Femur (tissue), 1 donor: ENCODE measurements around the gene GSTA1.
"Not testable (repeated sequence)": the region's sequence is repeated elsewhere in the genome, so short reads cannot be mapped to it uniquely, and the experiment has no call there.

Experiments
- DNase-seq: peaks from one replicate; pipeline ENCODE4 v3.0.0-alpha.2; 2017

The GSTA1 gene

DNA sequence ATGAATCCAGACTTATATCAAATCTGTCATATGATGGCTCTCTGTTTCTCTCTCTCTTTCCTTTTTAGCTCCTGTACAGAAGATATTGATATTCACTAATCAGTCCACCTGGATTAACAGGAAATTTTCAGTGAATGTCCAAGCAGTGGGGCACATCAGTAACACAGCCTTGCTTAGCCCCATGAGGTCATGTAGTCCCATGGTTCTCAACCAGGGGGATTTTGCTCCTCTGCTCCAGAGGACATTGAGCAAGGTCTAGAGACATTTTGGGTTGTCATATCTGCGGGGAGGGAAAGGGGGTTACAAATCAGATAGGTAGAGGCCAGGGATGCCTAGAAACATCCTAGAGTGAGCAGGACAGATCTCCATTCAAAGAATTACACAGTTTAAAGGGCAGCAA, 810 bp downstream of the GSTA1 start:
- DNase-seq = no peak

DNA sequence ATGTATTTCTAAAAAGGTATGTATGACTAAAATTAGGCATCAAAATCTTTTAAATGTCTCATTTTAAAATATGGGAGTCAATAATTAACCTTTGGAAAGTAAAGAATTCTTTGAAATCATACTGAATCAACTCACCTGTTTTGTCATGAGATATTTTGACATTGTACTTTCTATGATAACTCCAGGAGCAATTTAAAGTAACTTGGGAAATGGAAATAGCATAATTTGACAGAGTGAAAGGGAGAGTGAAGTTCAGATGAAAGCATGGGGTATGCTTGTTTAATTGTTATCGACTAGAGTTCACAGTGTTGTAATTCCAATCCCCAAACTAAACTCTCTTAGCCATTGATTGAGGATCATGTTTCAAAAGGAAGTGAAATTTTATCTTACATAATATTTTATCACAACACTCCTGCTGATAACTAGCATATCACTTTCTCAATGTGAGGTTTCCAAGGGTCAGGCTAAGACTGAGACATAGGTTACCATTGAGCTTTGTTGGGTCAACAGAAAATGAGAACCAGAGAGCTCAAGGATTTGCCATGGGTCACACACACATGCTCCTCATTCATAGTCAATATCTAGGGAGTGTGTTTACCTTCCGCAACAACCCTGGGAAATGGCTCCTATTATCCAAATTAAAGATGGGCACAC, 2.3 kb downstream of the GSTA1 start:
- no peak for DNase-seq

DNA sequence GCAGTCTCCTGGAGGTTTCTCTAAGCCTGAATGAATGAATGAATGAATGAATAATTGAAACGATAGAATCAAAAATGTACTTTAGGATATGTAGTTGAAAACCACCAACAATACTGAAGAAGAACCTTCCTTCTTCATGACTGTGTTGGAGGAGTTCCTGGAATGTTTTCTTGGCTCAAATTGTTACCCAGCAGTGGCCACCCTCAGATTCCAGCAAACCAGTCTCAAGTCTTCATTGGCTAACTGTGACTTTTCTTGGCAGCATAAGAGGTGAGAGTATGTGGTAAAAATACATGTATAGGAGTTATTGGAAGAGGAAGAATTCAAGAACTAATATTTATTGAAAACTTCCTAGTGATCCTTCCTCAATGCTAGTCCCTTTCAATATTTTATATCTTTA, 4.3 kb downstream of the GSTA1 start:
- not testable (repeated sequence) for DNase-seq

DNA sequence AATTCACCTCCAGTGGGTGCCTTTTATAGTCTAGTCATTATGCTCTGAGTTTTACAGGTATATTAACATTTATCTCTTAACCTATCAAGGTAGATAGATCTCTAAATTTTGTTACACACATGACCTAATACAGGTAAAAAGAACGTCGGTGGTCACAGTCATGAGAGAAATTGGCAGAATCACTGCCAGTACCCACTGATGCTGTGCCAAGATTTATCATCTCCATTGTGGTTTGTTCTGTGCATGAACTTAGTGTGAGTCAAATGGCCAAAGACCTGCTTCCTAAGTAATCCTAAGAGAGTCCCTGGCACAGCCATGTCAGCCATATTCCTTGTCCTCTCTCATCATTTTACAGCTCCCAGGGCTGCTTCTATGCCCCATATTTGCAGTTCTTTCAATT, 9.2 kb downstream of the GSTA1 start:
- DNase-seq = not testable (repeated sequence)

DNA sequence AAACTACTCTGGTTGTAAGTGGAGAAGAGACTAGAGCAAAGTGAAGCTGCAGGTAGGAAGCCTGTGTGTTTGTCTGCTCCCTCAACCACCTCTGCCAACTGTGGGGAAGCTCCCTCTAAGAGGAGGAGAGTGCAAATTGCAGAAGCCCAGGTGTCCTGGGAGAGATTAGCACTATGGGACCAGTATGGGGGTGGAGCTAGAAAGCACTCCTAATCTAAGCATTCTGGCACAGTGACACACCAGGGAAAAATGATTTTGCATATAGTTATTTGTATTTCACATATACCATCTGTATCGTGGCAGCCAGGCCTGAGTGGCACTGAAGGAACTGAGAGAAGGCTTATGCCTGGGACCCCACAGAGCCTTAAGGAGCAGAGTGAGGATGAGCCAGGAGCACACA, 12.8 kb downstream of the GSTA1 start:
- no peak for DNase-seq

DNA sequence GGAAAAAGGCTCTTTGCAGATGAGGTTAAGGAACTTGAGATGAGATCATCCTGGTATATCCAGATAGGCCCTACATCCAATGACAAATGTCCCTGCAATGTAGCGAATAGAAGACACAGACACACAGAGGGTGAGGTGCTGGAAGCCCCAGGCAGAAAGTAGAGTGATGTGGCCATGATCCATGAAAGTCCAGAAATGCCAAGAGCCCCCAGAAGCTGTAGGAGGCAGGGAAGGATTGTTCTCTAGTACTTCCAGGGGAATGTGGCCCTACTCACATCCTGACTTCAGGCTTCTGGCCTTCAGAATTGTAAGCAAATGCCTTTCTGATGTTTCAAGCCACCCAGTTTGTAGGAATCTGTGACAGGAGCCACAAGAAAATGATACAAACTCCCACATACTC, 14.0 kb downstream of the GSTA1 start:
- DNase-seq = not testable (repeated sequence)

DNA sequence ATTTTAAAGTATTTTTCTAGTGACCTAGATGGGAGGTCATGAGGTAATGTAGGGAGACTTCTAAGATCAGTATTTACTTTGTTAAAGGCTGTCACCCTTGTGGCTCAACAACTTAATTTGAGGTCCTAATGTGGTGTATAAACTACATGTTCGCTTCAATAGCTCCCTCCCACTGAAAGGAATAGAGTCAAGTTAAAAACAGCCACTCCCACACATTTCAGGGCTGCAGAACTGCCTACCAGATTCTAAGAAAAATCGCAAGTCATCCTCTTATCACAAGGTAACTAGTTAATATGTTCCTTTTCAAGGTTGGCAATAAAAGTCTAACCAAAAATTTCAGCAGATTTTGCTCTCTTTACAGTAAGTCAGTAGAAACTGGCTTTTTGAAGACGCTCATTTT, 15.1 kb downstream of the GSTA1 start:
- DNase-seq = no peak

DNA sequence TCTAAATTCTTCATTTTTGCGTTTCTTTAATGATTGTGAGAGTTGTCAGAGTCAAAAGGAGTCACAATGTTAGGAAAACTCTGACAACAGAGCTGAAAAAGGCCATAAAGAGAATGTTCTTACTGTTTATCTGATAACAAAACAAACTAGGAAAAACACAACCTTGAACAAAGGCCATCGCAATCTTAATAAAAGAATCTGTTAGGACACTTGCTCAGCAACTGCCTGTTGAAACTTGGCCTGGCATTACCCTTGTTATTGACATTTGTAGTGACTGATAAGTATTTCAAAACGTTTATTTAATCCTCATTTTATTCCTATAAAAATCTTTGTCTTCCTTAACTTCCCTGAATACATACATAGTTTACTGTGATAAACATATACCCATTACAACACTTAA, 15.7 kb downstream of the GSTA1 start:
- DNase-seq = no peak

DNA sequence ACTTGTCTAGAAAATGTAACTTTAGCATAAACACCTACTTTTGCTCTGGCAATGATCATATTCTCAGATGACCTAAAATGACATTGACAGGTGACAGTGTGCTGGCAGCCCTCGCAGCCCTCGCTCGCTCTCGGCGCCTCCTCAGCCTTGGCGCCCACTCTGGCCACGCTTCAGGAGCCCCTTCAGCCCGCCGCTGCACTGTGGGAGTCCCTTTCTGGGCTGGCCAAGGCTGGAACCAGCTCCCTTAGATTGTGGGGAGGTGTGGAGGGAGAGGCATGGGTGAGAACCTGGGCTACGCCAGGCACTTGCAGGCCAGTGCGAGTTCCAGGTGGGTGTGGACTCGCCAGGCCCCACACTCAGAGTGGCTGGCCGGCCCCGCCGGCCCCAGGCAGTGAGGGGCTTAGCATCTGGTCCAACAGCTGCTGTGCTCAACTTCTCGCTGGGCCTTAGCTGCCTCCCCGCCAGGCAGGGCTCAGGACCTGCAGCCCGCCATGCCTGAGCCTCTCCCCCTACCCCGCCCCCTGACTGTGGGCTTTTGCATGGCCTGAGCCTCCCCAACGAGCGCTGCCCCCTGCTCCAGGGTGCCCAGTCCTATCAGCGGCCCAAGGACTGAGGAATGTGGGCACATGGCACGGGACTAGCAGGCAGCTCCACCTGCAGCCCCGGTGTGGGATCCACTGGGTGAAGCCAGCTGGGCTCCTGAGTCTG, 17.2 kb downstream of the GSTA1 start:
- no peak for DNase-seq

DNA sequence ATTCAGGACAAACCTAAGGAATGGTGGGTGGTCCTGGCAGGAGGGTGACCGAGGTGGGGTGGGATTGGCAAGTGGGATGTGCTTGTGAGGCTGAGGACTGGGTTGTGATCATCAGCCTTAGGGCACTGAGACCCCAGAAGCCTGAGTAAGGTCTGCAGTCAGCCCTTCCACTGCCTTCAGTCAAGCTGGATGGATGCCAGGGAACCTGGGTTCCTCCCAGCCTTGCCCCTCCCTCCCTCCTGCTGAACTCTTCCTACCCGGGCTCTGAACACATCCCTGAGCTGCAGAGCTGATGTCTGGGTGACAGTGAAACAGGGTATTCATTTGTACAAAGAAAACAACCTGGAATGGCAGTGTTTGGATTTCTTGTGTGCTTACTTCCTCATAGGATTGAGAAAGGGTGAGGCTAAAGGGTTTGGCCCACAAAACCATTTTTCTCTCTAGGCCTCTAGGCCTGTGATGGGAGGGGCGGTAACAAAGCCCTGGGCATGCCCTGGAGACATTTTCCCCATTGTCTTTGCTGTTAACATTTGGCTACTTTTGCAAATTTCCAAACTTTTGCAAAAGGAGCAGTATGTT, 20.8 kb downstream of the GSTA1 start:
- not testable (repeated sequence) for DNase-seq

DNA sequence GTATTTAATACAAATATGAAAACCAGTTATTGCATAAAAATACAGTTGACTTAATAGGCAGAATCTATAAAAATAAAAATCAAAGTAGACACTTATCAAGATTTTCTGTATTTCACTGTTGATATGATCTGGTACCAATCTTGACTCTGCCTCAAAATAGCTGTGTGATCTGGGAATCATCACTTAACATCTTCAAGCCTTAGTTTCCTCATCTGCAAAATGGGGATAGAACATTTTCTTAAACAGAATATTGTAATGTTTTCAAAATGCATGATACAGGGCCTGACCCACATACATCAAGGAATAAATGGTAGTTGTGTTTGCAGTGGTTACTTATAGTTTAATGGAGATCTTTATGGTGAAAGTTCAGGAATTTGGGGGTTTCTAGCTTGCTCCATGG, 21.4 kb downstream of the GSTA1 start:
- DNase-seq = not testable (repeated sequence)

DNA sequence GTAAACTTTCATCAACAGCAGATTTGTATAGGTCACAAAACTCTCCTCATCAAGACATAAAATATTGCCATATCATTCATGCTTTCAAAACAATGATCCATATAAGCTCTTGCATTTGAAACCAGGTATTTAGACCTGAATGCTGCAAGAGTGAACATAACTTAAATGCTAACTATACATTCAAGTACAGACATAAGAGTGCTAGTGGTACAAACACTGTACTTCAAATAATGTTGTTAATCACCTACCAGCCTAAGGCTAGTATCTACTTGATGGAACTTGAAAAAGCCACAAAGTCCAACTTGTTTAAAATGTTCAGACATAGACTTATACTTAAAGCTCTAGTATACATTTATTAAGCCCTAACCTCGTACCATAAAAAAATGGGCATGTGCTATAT, 24.4 kb downstream of the GSTA1 start:
- no peak for DNase-seq

DNA sequence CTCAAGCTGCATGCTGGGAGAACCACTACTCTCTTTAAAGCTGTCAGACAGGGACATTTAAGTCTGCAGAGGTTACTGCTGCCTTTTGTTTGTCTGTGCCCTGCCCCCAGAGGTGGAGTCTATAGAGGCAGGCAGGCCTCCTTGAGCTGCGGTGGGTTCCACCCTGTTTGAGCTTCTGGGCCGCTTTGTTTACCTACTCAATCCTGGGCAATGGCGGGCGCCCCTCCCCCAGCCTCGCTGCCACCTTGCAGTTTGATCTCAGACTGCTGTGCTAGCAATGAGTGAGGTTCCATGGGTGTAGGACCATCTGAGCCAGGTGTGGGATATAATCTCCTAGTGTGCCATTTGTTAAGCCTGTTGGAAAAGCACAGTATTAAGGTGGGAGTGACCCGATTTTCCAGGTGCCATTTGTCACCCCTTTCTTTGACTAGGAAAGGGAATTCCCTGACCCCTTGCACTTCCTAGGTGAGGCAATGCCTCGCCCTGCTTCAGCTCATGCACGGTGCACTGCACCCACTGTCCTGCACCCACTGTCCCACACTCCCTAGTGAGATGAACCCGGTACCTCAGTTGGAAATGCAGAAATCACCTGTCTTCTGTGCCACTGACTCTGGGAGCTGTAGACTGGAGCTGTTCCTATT, 26.8 kb downstream of the GSTA1 start:
- DNase-seq = not testable (repeated sequence)

DNA sequence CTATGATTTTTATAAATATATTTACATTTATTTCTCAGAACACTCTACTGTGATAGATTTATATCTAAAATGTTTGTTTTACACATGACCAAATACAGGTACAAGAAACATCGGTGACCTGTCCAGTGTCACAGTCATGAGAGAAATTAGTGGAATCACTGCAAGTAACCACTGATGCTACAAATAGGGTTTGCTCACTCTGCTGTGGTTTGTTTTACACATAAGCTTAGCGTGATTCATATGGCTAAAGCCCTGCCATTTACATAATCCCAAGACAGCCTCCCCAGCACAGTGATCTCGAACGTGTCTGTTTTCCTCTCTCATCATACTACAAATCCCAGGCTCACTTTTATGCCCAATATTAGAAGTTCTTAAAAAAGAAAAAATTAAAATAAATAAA, 34.2 kb downstream of the GSTA1 start:
- not testable (repeated sequence) for DNase-seq

DNA sequence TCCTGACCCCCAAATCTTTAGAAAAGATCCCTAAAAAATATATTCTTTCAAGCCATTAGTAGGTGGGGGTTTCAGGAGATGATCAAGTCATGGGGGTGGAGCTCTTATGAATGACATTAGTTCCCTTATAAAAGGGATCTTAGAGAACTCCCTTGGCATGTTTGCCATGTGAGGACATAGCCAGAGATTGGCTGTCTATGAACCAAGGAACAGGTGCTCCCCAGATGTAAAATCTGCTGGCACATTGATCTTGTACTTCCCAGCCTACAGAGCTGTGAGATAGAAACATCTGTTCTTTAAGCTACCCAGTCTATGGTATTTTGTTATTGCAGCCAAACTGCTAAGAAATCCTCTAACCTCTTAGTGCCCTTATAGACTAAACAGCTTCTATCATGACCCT, 36.0 kb downstream of the GSTA1 start:
- not testable (repeated sequence) for DNase-seq

DNA sequence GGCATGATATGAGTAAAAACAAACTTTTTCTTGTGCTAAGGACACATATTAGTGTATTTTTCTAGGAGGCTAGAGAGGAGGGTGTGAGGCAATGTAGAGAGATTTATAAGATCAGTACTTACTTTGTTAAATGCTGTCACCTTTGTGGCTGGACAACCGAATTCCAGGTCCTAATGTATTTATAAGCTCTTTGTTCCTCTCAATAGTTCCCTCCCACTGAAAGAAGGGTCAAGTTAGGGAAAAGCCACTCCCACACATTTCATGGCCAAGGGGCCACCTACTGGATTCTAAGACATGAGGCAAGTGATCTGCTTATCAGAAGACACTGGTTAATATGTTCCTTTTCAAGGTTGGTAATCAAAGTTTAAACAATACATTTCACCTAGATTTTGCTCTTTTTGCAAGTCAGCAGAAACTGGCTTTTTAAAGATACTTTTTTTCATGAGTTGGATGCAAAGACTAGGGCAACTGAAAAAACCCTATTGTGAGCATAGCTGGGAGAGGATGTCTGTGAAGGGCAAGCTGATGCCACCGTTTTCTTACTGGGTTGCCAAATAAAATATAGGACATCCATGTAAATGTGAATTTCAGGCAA, 40.2 kb downstream of the GSTA1 start, which contains the start of gene GSTA2:
Gene GSTA2 (minus strand): TSS at position 154 of the 595 bp plus-strand sequence. CDS start 5,528 bp downstream, outside the sequence.
- not testable (repeated sequence) for DNase-seq

DNA sequence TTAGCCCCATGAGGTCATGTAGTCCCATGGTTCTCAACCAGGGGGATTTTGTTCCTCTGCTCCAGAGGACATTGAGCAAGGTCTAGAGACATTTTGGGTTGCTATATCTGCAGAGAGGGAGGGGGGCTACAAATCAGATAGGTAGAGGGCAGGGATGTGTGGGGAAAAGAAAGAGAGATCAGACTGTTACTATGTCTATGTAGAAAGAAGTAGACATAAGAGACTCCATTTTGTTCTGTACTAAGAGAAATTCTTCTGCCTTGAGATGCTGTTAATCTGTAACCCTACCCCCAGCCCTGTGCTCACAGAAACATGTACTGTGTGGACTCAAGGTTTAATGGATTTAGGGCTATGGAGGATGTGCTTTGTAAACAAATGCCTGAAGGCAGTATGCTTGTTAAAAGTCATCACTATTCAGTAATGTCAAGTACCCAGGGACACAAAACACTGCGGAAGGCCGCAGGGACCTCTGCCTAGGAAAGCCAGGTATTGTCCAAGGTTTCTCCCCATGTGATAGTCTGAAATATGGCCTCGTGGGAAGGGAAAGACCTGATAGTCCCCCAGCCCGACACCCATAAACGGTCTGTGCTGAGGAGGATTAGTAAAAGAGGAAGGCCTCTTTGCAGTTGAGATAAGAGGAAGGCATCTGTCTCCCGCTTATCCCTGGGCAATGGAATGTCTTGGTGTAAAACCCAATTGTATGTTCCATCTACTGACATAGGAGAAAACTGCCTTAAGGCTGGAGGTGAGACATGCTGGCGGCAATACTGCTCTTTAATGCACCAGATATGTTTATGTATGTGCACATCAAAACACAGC, 41.7 kb downstream of the GSTA1 start:
- not testable (repeated sequence) for DNase-seq

DNA sequence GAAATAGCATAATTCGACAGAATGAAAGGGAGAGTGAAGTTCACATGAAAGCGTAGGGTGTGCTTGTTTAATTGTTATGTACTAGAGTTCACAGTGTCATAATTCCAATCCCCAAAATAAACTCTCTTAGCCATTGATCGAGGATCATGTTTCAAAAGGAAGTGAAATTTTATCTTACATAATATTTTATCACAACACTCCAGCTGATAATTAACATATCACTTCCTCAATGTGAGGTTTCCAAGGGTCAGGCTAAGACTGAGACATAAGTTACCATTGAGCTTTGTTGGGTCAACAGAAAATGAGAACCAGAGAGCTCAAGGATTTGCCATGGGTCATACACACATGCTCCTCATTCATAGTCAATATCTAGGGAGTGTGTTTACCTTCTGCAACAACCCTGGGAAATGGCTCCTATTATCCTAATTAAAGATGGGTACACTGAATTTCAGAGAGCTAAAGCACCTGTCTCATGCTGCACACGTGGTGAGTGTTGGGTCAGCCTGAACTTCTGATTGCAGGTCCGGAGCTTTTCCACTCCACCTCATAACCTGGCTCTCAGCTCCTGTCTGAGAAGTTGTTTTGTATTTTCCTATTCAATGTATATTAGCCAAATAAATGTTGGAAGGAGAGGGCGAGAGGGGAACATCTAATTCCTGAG, 43.4 kb downstream of the GSTA1 start:
- no peak for DNase-seq

DNA sequence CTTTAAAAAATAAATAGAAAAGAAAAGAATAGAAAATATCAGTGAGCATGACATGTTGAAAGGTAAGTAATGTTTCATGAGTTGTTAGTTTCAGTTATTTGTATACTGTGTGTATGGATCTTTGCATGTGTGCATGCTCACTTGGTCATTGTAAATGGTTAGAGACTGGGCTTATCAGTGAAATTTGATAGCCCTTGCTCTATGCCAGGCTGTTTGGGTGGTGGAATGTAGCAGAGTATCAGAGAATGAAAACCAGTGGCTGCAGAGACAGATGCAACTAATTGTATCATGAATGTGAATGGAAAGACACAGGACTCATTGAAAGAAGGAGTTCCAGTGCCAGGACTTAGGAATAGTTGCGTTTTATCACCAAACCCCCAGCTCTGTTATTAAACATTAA, 44.5 kb downstream of the GSTA1 start:
- DNase-seq = no peak

DNA sequence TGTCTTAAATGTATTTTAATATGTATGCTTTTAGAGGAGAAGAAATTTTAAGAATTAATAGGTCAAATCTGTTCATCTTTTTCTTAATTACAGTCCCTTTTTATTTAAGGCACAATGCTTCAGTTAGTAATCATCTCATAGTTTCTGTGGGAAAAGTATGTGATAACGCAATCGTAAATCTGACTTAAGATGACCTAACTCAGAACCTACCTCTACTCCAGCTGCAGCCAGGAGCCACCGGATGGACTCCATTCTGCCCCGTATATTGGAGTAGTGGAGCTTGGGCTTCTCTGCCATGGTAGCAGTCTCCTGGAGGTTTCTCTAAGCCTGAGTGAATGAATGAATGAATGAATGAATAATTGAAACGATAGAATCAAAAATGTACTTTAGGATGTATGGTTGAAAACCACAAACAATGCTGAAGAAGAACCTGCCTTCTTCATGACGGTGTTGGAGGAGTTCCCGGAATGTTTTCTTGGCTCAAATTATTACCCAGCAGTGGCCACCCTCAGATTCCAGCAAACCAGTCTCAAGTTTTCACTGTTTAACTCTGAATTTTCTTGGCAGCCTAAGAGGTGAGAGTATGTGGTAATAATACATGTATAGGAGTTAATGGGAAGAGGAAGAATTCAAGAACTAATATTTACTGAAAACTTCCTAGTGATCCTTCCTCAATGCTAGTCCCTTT, 45.8 kb downstream of the GSTA1 start:
- not testable (repeated sequence) for DNase-seq

DNA sequence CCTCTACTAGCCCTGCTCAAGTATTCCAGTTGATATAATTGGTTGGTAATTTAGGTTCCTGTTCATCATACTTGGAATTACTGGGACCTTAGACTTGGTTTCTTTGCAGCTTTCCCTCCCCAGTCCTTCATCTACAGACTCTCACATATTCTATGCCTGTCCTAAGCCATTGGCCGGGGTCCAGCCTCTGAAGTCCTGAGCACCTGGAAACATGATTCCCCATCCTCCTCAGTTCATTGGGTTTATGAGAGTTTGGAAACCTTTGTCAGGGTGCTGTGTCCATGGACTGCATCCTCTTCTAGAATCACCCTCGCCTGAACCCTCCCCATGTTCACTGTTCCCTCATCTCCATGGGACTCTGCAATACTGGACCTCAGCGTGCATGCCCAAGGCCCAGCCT, 49.2 kb downstream of the GSTA1 start:
- no peak for DNase-seq
